ENCODE results near the gene PPP1R37.
A peak's percentile ranks its signal among the peaks of the same experiment; 100 is the strongest.

PPP1R37 gene

GRCh38 chr19:45076029-45076850, 16.7 kb upstream of the PPP1R37 start, which contains the start of gene ZNF296 (continued):
- TF ChIP-seq KLF8 (tag by site-specific recombination; IDR thresholded peaks at IDR 0.05), result peak; percentile 90; the same call in 1 of the 2 replicates
- no peak for TF ChIP-seq ZNF48 (tag by site-specific recombination; IDR thresholded peaks at IDR 0.05)
- TF ChIP-seq ZNF558 (tag by site-specific recombination; IDR thresholded peaks at IDR 0.05), result no peak
- no peak for TF ChIP-seq ZNF677 (tag by site-specific recombination; IDR thresholded peaks at IDR 0.05)
- TF ChIP-seq HOXA7 (CRISPR knock-in tag; IDR thresholded peaks at IDR 0.05; ENCODE audit: borderline replicate concordance), result no peak
- no peak for TF ChIP-seq ZNF707 (tag by site-specific recombination; IDR thresholded peaks at IDR 0.05)
- no peak for TF ChIP-seq ZNF843 (tag by site-specific recombination; IDR thresholded peaks at IDR 0.05)
- TF ChIP-seq OVOL3 (tag by site-specific recombination; IDR thresholded peaks at IDR 0.05), result no peak
- TF ChIP-seq ZBTB26 (tag by site-specific recombination; optimal IDR thresholded peaks at IDR 0.05), result peak; percentile 73
- no peak for TF ChIP-seq ZNF211 (tag by site-specific recombination; IDR thresholded peaks at IDR 0.05; ENCODE audit: low read depth)
- TF ChIP-seq ZNF148 (tag by site-specific recombination; IDR thresholded peaks at IDR 0.05; ENCODE audit: borderline replicate concordance), result no peak
- TF ChIP-seq ZNF585B (tag by site-specific recombination; IDR thresholded peaks at IDR 0.05), result no peak
- no peak for TF ChIP-seq ZNF830 (tag by site-specific recombination; IDR thresholded peaks at IDR 0.05; ENCODE audit: low read depth)
- no peak for TF ChIP-seq ZSCAN18 (tag by site-specific recombination; IDR thresholded peaks at IDR 0.05)
- no peak for TF ChIP-seq ZNF658 (tag by site-specific recombination; IDR thresholded peaks at IDR 0.05)
- TF ChIP-seq ZNF664 (tag by site-specific recombination; IDR thresholded peaks at IDR 0.05), result peak; percentile 90
- no peak for TF ChIP-seq ZSCAN23 (tag by site-specific recombination; IDR thresholded peaks at IDR 0.05)
- no peak for TF ChIP-seq ZBTB48 (tag by site-specific recombination; IDR thresholded peaks at IDR 0.05)
- TF ChIP-seq, protein P1, sequence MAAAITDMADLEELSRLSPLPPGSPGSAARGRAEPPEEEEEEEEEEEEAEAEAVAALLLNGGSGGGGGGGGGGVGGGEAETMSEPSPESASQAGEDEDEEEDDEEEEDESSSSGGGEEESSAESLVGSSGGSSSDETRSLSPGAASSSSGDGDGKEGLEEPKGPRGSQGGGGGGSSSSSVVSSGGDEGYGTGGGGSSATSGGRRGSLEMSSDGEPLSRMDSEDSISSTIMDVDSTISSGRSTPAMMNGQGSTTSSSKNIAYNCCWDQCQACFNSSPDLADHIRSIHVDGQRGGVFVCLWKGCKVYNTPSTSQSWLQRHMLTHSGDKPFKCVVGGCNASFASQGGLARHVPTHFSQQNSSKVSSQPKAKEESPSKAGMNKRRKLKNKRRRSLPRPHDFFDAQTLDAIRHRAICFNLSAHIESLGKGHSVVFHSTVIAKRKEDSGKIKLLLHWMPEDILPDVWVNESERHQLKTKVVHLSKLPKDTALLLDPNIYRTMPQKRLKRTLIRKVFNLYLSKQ (tag by site-specific recombination; IDR thresholded peaks at IDR 0.05; ENCODE audit: borderline replicate concordance), result no peak
- TF ChIP-seq IKZF3 (tag by site-specific recombination; IDR thresholded peaks at IDR 0.05), result no peak
- TF ChIP-seq ZNF248 (tag by site-specific recombination; IDR thresholded peaks at IDR 0.05), result no peak
- TF ChIP-seq KLF9 (tag by site-specific recombination; IDR thresholded peaks at IDR 0.05; ENCODE audit: low read depth), result peak; percentile 60
- no peak for TF ChIP-seq ZNF514 (tag by site-specific recombination; IDR thresholded peaks at IDR 0.05)
- TF ChIP-seq ZNF354C (tag by site-specific recombination; IDR thresholded peaks at IDR 0.05; ENCODE audit: borderline replicate concordance, low read depth), result no peak
- TF ChIP-seq ZNF404 (tag by site-specific recombination; IDR thresholded peaks at IDR 0.05), result no peak
- TF ChIP-seq ZNF140 (tag by site-specific recombination; IDR thresholded peaks at IDR 0.05), result no peak
- no peak for TF ChIP-seq ZNF791 (tag by site-specific recombination; IDR thresholded peaks at IDR 0.05)
- TF ChIP-seq KLF10 (tag by site-specific recombination; IDR thresholded peaks at IDR 0.05), result peak; percentile 42; the same call in 1 of the 2 replicates
- no peak for TF ChIP-seq KLF17 (tag by site-specific recombination; IDR thresholded peaks at IDR 0.05)
- TF ChIP-seq ZNF555 (tag by site-specific recombination; conservative IDR thresholded peaks at IDR 0.05), result no peak
- TF ChIP-seq ZNF214 (tag by site-specific recombination; IDR thresholded peaks at IDR 0.05; ENCODE audit: borderline replicate concordance), result no peak
- TF ChIP-seq ZNF529 (tag by site-specific recombination; IDR thresholded peaks at IDR 0.05; ENCODE audit: insufficient replicate concordance), result no peak

Data from HEK293 (cell line).